HL-60 (cell line): ENCODE data around the gene GTF2H4.

Source experiments
- DNase-seq, 2 experiments: peaks; one replicate each; pipeline ENCODE4 v3.0.0-alpha.2; 2010 to 2020; ENCODE audit warnings: low read depth in 1 of 2, low spot score in 1 of 2
- H3K27ac ChIP-seq: fragments of 250-450 bp; sonication (Bioruptor Pico); replicated peaks from 2 replicates; pipeline ENCODE4 v1.5.1; 2020; ENCODE audit warnings: mild to moderate bottlenecking, moderate library complexity
- H3K27me3 ChIP-seq: fragments of 250-450 bp; sonication (Bioruptor Pico); 2 replicates; pipeline ENCODE4 v1.5.1; 2021; ENCODE audit warnings: mild to moderate bottlenecking, moderate library complexity; ENCODE audit not compliant: insufficient read depth, poor library complexity, severe bottlenecking
- H3K4me3 ChIP-seq: replicated peaks from 2 replicates; pipeline ENCODE4 v1.5.1; 2011; ENCODE audit warnings: mild to moderate bottlenecking, control low read depth, low read length; ENCODE audit not compliant: insufficient read depth
- GABPA ChIP-seq: IDR thresholded peaks from 2 replicates; pipeline ENCODE4 v1.6.1; 2012; ENCODE audit warnings: low read depth
- POLR2AphosphoS5 ChIP-seq: IDR thresholded peaks from 2 replicates; pipeline ENCODE4 v1.6.1; 2012; ENCODE audit warnings: low read depth
- SPI1 ChIP-seq: IDR thresholded peaks from 2 replicates; pipeline ENCODE4 v1.6.1; 2012; ENCODE audit warnings: low read depth, mild to moderate bottlenecking, borderline replicate concordance
- TF ChIP-seq, protein P1 (sequence below): IDR thresholded peaks from one replicate; pipeline ENCODE4 v1.5.1; 2011; ENCODE audit warnings: low read length, control low read depth, inconsistent platforms; ENCODE audit not compliant: insufficient read depth
- TF ChIP-seq, protein P2 (sequence below): IDR thresholded peaks from 2 replicates; pipeline ENCODE4 v1.6.1; 2012; ENCODE audit warnings: low read depth; ENCODE audit not compliant: insufficient replicate concordance

The GTF2H4 gene

DNA sequence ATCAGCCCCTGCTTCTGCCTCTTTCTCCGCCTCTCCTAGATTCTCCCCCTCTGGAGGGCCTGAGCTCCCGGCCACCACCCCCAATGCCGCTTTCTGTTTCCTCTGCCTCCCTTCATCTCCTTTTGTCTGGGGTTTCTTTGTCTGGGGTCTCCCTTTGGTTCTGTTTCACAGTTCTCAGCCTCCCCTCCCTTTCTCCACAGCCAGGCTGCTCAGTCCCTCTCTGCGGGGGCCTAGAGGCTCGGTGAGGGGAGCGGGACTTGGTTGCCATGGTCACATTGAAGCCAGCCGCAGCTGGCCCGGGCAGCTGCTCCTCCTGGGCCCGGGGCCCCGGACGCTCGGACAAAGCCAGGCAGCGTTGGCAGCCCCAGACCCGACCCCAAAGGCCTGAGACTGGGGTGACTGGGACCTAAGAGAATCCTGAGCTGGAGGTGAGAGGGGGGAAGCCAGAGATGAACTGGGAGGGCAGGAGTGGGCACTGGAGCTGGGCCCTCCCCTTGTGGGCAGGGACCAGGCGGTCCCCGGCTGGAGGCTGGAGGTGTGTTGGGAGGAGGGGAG lies 27.2 kb upstream of the GTF2H4 start:
- TF ChIP-seq, protein P1, sequence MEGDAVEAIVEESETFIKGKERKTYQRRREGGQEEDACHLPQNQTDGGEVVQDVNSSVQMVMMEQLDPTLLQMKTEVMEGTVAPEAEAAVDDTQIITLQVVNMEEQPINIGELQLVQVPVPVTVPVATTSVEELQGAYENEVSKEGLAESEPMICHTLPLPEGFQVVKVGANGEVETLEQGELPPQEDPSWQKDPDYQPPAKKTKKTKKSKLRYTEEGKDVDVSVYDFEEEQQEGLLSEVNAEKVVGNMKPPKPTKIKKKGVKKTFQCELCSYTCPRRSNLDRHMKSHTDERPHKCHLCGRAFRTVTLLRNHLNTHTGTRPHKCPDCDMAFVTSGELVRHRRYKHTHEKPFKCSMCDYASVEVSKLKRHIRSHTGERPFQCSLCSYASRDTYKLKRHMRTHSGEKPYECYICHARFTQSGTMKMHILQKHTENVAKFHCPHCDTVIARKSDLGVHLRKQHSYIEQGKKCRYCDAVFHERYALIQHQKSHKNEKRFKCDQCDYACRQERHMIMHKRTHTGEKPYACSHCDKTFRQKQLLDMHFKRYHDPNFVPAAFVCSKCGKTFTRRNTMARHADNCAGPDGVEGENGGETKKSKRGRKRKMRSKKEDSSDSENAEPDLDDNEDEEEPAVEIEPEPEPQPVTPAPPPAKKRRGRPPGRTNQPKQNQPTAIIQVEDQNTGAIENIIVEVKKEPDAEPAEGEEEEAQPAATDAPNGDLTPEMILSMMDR: no peak
- TF ChIP-seq SPI1 (no peak), GABPA (no peak), POLR2AphosphoS5 (no peak)
- TF ChIP-seq, protein P2, sequence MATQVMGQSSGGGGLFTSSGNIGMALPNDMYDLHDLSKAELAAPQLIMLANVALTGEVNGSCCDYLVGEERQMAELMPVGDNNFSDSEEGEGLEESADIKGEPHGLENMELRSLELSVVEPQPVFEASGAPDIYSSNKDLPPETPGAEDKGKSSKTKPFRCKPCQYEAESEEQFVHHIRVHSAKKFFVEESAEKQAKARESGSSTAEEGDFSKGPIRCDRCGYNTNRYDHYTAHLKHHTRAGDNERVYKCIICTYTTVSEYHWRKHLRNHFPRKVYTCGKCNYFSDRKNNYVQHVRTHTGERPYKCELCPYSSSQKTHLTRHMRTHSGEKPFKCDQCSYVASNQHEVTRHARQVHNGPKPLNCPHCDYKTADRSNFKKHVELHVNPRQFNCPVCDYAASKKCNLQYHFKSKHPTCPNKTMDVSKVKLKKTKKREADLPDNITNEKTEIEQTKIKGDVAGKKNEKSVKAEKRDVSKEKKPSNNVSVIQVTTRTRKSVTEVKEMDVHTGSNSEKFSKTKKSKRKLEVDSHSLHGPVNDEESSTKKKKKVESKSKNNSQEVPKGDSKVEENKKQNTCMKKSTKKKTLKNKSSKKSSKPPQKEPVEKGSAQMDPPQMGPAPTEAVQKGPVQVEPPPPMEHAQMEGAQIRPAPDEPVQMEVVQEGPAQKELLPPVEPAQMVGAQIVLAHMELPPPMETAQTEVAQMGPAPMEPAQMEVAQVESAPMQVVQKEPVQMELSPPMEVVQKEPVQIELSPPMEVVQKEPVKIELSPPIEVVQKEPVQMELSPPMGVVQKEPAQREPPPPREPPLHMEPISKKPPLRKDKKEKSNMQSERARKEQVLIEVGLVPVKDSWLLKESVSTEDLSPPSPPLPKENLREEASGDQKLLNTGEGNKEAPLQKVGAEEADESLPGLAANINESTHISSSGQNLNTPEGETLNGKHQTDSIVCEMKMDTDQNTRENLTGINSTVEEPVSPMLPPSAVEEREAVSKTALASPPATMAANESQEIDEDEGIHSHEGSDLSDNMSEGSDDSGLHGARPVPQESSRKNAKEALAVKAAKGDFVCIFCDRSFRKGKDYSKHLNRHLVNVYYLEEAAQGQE: no peak
- no peak for DNase-seq
- Histone ChIP-seq H3K27me3 (peaks cover 32% of the 10 kb centered on the region), H3K4me3 (no peak overlapping the region), H3K27ac (no peak overlapping the region)

DNA sequence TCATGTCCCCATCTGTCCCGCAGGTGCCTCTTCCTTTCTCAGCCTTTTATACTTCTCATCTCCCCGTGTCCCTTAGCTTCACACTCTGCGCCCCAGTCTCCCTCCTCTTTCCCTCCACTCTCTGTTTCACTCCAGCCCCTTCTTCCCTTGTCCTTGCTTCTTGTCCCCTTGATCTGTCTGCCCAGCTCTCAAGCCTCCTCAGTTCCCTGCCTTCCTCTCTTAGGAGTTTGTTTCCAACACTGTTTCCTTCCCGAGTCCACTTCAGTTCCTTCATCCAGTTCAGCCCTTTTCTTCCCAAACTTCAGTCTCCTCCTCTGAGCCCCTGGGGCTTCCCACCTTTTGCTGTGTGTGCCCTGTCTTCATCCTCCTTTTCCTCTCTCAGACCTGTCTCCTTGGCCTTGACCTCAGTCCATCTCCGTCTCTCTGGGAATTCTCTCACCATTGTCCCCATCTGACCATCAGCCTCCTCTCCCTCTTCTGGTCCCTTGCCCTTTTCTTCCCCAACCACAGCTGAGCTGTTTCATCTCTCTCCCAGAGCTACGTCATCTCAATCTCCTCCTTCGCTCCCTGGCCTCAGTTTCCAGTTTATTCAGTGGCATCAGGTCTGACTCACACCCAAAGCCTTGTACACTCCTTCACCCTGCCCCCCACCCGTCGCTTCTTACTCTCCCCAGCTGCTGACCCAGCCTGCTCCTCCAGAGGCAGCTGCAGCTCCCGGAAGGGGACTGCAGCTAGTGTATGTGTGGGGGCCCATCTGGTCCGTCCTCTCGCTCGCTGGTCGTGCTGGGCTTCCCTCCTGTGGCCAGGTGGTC lies 26.4 kb upstream of the GTF2H4 start:
- Histone ChIP-seq H3K4me3 (no peak overlapping the region), H3K27me3 (peaks cover 38% of the 10 kb centered on the region), H3K27ac (no peak overlapping the region)
- DNase-seq: no peak
- TF ChIP-seq SPI1 (no peak), GABPA (no peak), POLR2AphosphoS5 (no peak)
- TF ChIP-seq, protein P2: no peak
- TF ChIP-seq, protein P1: no peak

DNA sequence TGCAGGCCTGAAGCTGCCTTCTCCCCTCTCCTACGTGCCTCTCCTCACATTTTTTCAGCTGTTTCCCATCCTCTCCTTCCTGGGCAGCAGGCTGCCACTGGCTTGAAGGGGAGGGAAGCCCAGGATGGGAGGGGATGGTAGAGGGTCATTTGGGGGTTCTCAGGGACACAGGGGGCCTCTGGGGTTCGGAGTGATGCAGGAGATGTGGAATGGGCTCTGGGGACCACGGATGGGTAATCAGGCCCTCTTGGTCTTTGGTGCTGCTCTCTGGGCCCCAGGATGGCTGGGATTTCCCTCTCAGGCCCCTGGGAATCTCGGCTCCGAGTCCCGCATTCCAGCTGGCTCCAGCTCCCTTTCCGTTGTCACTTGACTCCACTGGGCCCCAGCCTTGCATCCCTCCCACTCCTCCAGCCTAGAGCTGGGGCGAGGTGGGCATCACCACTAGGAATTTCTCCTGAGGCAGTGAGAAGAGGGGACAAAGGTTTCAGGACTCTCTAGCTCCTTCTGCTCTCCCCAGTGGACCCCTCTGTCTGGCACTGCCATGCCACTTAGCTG lies 25.7 kb upstream of the GTF2H4 start:
- Histone ChIP-seq H3K27me3 (peaks cover 38% of the 10 kb centered on the region), H3K4me3 (no peak overlapping the region), H3K27ac (no peak overlapping the region)
- DNase-seq: no peak
- TF ChIP-seq GABPA: no peak
- TF ChIP-seq, protein P2: no peak
- no peak for TF ChIP-seq POLR2AphosphoS5
- TF ChIP-seq SPI1: no peak
